ENCODE data around the gene MSRB1. TPM values are rescaled to one million over a fixed set of nuclear protein-coding genes. Genes with fewer than 3 reads are reported as not detected.

MSRB1 gene
- total RNA-seq, 1 donor from 2014 or later: 22.8 TPM

Other genes starting within 250 kb of the MSRB1 start
- 61.4 TPM for gene MAPK8IP3, start 237.0 kb downstream of the MSRB1 start, total RNA-seq
- 33.6 TPM for gene NME3, start 171.7 kb downstream of the MSRB1 start, total RNA-seq
- gene EME2, start 170.4 kb downstream of the MSRB1 start, total RNA-seq: 7.1 TPM
- gene MRPS34, start 170.1 kb downstream of the MSRB1 start, total RNA-seq: 91.8 TPM
- gene SPSB3, start 160.6 kb downstream of the MSRB1 start, total RNA-seq: 37.5 TPM
- gene NUBP2, start 160.2 kb downstream of the MSRB1 start, total RNA-seq: 34.8 TPM
- 0.11 TPM for gene IGFALS, start 149.5 kb downstream of the MSRB1 start, total RNA-seq
- gene HAGH, start 116.4 kb downstream of the MSRB1 start, total RNA-seq: 163 TPM
- gene FAHD1, start 116.0 kb downstream of the MSRB1 start, total RNA-seq: 31.0 TPM
- gene MEIOB, start 71.0 kb downstream of the MSRB1 start, total RNA-seq: not detected
- not detected for gene HS3ST6, start 24.8 kb downstream of the MSRB1 start, total RNA-seq
- 304 TPM for gene RPL3L, start 11.5 kb upstream of the MSRB1 start, total RNA-seq
- 723 TPM for gene NDUFB10, start 16.3 kb upstream of the MSRB1 start, total RNA-seq
- gene RPS2, start 21.6 kb upstream of the MSRB1 start, total RNA-seq: 770 TPM
- gene RNF151, start 23.7 kb upstream of the MSRB1 start, total RNA-seq: not detected
- 20.3 TPM for gene TBL3, start 28.9 kb upstream of the MSRB1 start, total RNA-seq
- gene NOXO1, start 38.3 kb upstream of the MSRB1 start, total RNA-seq: not detected
- gene GFER, start 41.0 kb upstream of the MSRB1 start, total RNA-seq: 28.3 TPM
- 0.32 TPM for gene SYNGR3, start 46.8 kb upstream of the MSRB1 start, total RNA-seq
- 17.2 TPM for gene ZNF598, start 66.6 kb upstream of the MSRB1 start, total RNA-seq
- not detected for gene NPW, start 76.6 kb upstream of the MSRB1 start, total RNA-seq
- gene NHERF2, start 83.7 kb upstream of the MSRB1 start, total RNA-seq: 258 TPM
- gene NTHL1, start 104.6 kb upstream of the MSRB1 start, total RNA-seq: 26.2 TPM
- gene TSC2, start 104.8 kb upstream of the MSRB1 start, total RNA-seq: 67.8 TPM
- 82.8 TPM for gene PKD1, start 192.7 kb upstream of the MSRB1 start, total RNA-seq
- 0.43 TPM for gene RAB26, start 205.4 kb upstream of the MSRB1 start, total RNA-seq
- 23.4 TPM for gene TRAF7, start 212.6 kb upstream of the MSRB1 start, total RNA-seq